Keratinocyte (primary cell): ENCODE data around the gene PITPNC1. TPM values are rescaled to one million over a fixed set of nuclear protein-coding genes. Genes with fewer than 3 reads are reported as not detected.

Experiments used
- DNase-seq: peaks from one replicate; pipeline ENCODE4 v3.0.0-alpha.2; 2011; ENCODE audit warnings: low read depth, missing footprints, low spot score
- FAIRE-seq: peaks from 2 replicates; lab custom pipeline; 2011; peaks lifted over from hg19 to GRCh38; lab: Jason Lieb, UNC
- H2AFZ ChIP-seq: 2 replicates; pipeline ENCODE4 v1.6.0; 2012; ENCODE audit warnings: low read length, control low read depth, inconsistent platforms; ENCODE audit not compliant: control insufficient read depth
- H3K27ac ChIP-seq: 2 replicates; pipeline ENCODE4 v1.5.1; 2011; ENCODE audit warnings: low read length; ENCODE audit not compliant: control insufficient read depth, insufficient read depth
- H3K27me3 ChIP-seq: 3 replicates; pipeline ENCODE4 v1.6.0; 2011; ENCODE audit warnings: low read length; ENCODE audit not compliant: control insufficient read depth, insufficient read depth; ENCODE audit errors: extremely low read depth
- H3K36me3 ChIP-seq, 2 experiments: 2 replicates in 1 of 2; 3 replicates in 1 of 2; pipeline ENCODE4 v1.5.1; 2011; ENCODE audit warnings: low read length in 2 of 2, mild to moderate bottlenecking in 1 of 2; ENCODE audit not compliant: control insufficient read depth in 2 of 2, insufficient read depth in 2 of 2; ENCODE audit errors: extremely low read depth in 1 of 2
- H3K4me1 ChIP-seq: 3 replicates; pipeline ENCODE4 v1.5.1; 2011; ENCODE audit warnings: low read length; ENCODE audit not compliant: control insufficient read depth, insufficient read depth; ENCODE audit errors: extremely low read depth
- H3K4me2 ChIP-seq: 3 replicates; pipeline ENCODE4 v1.6.0; 2011; ENCODE audit warnings: low read depth, low read length; ENCODE audit not compliant: control insufficient read depth, insufficient read depth; ENCODE audit errors: extremely low read depth
- H3K4me3 ChIP-seq, 3 experiments: fragments of 200-600 bp in 1 of 3; sonication (generic) in 1 of 3; 2 replicates in 2 of 3; 3 replicates in 1 of 3; pipeline ENCODE4 v1.5.1; 2011 to 2016; ENCODE audit warnings: low read length in 3 of 3, mild to moderate bottlenecking in 3 of 3, control low read depth in 2 of 3, inconsistent platforms in 1 of 3, low read depth in 1 of 3, mixed read lengths in 1 of 3, mixed run types in 1 of 3, moderate library complexity in 1 of 3; ENCODE audit not compliant: control insufficient read depth in 2 of 3, insufficient read depth in 2 of 3; ENCODE audit errors: extremely low read depth in 1 of 3
- H3K79me2 ChIP-seq: 2 replicates; pipeline ENCODE4 v1.6.0; 2012; ENCODE audit warnings: low read length; ENCODE audit not compliant: control insufficient read depth, insufficient read depth
- H3K9ac ChIP-seq: 3 replicates; pipeline ENCODE4 v1.6.0; 2011; ENCODE audit warnings: low read length; ENCODE audit not compliant: control insufficient read depth, insufficient read depth; ENCODE audit errors: extremely low read depth
- H3K9me1 ChIP-seq: 3 replicates; pipeline ENCODE4 v1.6.0; 2011; ENCODE audit warnings: low read length; ENCODE audit not compliant: control insufficient read depth, insufficient read depth; ENCODE audit errors: extremely low read depth
- H3K9me3 ChIP-seq: 2 replicates; pipeline ENCODE4 v1.5.1; 2012; ENCODE audit warnings: low read depth, low read length; ENCODE audit not compliant: control insufficient read depth
- H4K20me1 ChIP-seq: 3 replicates; pipeline ENCODE4 v1.6.0; 2011; ENCODE audit warnings: low read length; ENCODE audit not compliant: control insufficient read depth, insufficient read depth; ENCODE audit errors: extremely low read depth
- CTCF ChIP-seq, 3 experiments: IDR thresholded peaks in 1 of 3; conservative IDR thresholded peaks in 1 of 3; optimal IDR thresholded peaks in 1 of 3; 2 replicates in 2 of 3; 3 replicates in 1 of 3; pipeline versions ENCODE3 to v1.5.1; 2011; ENCODE audit warnings: low read length in 3 of 3, mild to moderate bottlenecking in 3 of 3, moderate library complexity in 2 of 3, control low read depth in 1 of 3, inconsistent platforms in 1 of 3; ENCODE audit not compliant: insufficient read depth in 2 of 3; ENCODE audit errors: extremely low read depth in 1 of 3
- EZH2 ChIP-seq: IDR thresholded peaks from one replicate; pipeline ENCODE4 v1.6.1; 2012; ENCODE audit warnings: inconsistent platforms, mild to moderate bottlenecking, low read length, moderate library complexity
- dilution Hi-C: fragments of 300-500 bp; cut with MboI; formaldehyde crosslinking; loops from one replicate; pipeline ENCODE4 v1.7.0; 2020; ENCODE audit warnings: low sequenced_read_pairs; ENCODE audit not compliant: extremely low pct_ligation_motif_present
- polyA plus RNA-seq, 5 experiments: library from polyadenylated mRNA; depleted of rRNA in 3 of 5; stranded (reverse) in 3 of 5; stranded (forward) in 1 of 5; unstranded in 1 of 5; fragments of >200 nt; gene quantifications; 1 replicate in 1 of 5; 2 replicates in 3 of 5; 3 replicates in 1 of 5; pipeline versions ENCODE4 v1.2.1 to v1.2.3, GENCODE V29; 2011 to 2012; ENCODE audit warnings: missing spikeins in 2 of 5, low read depth in 1 of 5, low replicate concordance in 1 of 5

Gene PITPNC1
- polyA plus RNA-seq, 1 donor (not counting 4 experiments of a cell fraction or from before 2014, with no cell fraction given), result 24.8 TPM

GRCh38 chr17:67461876-67462275 is 84.8 kb downstream of the PITPNC1 start:
- H3K27me3 ChIP-seq, result no peaks in the 10 kb centered on the region
- H3K36me3 ChIP-seq, result no peaks in the 10 kb centered on the region
- peaks cover 4% of the 10 kb centered on the region for H3K79me2 ChIP-seq
- H4K20me1 ChIP-seq, result no peaks in the 10 kb centered on the region
- DNase-seq (no peak), FAIRE-seq (no peak)
- no peak overlapping the region for H2AFZ ChIP-seq
- no peaks in the 10 kb centered on the region for H3K9me1 ChIP-seq
- no peaks in the 10 kb centered on the region for H3K4me1 ChIP-seq
- H3K4me2 ChIP-seq, result no peak overlapping the region
- TF ChIP-seq EZH2, result no peak
- TF ChIP-seq CTCF (optimal IDR thresholded peaks at IDR 0.05 in 1 of 3, IDR thresholded peaks at IDR 0.05 in 1 of 3, conservative IDR thresholded peaks at IDR 0.05 in 1 of 3; ENCODE audit: extremely low read depth in 1 of 3, insufficient read depth in 2 of 3, low read length in 3 of 3), result no peak
- dilution Hi-C loops, result no loop called here
- H3K9me3 ChIP-seq, result no peaks in the 10 kb centered on the region
- H3K9ac ChIP-seq, result no peak overlapping the region
- no peak overlapping the region for H3K4me3 ChIP-seq
- H3K27ac ChIP-seq, result no peak overlapping the region

DNA sequence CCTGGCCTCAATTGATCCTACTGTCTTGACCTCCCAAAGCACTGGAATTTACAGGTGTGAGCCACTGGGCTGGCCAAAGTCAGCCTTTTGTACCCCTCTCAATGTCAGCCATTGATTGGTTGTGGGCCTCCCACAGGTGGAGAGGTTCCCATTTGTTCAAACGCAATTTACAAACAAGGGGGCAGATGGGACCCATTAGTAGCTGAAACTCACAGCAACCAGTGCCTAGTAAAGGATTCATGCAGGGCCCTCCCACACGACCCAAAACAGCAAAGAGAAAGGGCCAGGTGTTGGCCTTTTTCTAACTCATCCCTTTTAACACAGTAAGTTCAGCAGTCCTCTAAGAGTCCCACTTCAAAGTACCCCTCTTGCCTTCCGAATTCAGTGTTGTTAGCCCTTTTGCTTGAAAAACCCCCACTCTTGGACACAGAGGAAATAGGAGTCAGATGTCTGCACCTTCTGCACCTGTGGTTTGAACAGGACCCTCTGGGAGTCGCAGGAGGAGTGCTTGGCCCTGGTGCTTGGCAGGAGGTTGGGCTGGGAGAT is 89.2 kb downstream of the PITPNC1 start:
- no peaks in the 10 kb centered on the region for H3K36me3 ChIP-seq
- no peak overlapping the region for H3K4me2 ChIP-seq
- H2AFZ ChIP-seq, result no peak overlapping the region
- H3K4me3 ChIP-seq, result no peak overlapping the region
- no peak for FAIRE-seq
- no peaks in the 10 kb centered on the region for H3K9me3 ChIP-seq
- no peaks in the 10 kb centered on the region for H3K9me1 ChIP-seq
- H3K9ac ChIP-seq, result no peak overlapping the region
- no peaks in the 10 kb centered on the region for H3K79me2 ChIP-seq
- H4K20me1 ChIP-seq, result no peaks in the 10 kb centered on the region
- DNase-seq, result no peak
- H3K4me1 ChIP-seq, result no peaks in the 10 kb centered on the region
- H3K27me3 ChIP-seq, result no peaks in the 10 kb centered on the region
- dilution Hi-C loops, result no loop called here
- no peak for TF ChIP-seq CTCF (optimal IDR thresholded peaks at IDR 0.05 in 1 of 3, IDR thresholded peaks at IDR 0.05 in 1 of 3, conservative IDR thresholded peaks at IDR 0.05 in 1 of 3; ENCODE audit: extremely low read depth in 1 of 3, insufficient read depth in 2 of 3, low read length in 3 of 3)
- no peak for TF ChIP-seq EZH2
- no peak overlapping the region for H3K27ac ChIP-seq
